Thyroid gland (tissue), 4 donors: ENCODE results near the gene ZG16B.

Experiments used
- POLR2A ChIP-seq, 2 donors: fragments of 450-650 bp; IDR thresholded peaks; one replicate each; pipeline ENCODE4 v1.6.1; 2017; ENCODE audit warnings: antibody characterized with exemption in 2 of 2, mild to moderate bottlenecking in 2 of 2, moderate library complexity in 1 of 2
- TF ChIP-seq, protein P1 (sequence below), 6 experiments: fragments of 200-600 bp in 3 of 6; fragments of 450-650 bp in 3 of 6; sonication (generic) in 3 of 6; IDR thresholded peaks; one replicate each; pipeline ENCODE4 v1.5.1; 2016 to 2019; ENCODE audit warnings: antibody characterized with exemption in 6 of 6, mild to moderate bottlenecking in 2 of 6, inconsistent platforms in 1 of 6, moderate library complexity in 1 of 6

DNA sequence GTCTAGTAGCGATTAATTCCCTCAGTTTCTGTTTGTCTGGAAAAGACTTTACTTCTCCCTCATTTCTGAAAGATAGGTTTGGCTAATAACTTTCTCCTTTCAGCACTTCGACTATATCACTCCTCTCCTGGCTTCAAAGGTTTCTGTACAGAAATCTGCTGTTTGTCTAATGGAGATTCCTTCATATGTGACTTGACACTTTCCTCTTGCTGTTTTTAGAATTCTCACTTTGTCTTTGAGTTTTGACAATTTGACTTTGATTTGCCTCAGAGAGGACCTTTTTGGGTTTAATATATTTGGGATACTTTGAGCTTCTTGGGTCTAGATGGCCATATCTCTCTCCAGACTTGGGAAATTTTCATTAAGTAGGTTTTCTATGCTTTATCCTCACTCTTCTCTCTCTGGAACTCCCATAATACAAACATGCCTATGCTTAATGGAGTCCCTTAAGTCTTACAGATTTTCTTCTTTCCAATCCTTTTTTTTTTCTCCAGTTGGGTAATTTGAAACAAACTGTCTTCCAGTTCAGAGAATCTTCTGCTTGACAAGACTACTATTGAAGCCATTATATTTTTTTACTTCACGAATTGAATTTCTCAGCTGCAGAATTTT, 20.8 kb upstream of the ZG16B start:
- TF ChIP-seq, protein P1, sequence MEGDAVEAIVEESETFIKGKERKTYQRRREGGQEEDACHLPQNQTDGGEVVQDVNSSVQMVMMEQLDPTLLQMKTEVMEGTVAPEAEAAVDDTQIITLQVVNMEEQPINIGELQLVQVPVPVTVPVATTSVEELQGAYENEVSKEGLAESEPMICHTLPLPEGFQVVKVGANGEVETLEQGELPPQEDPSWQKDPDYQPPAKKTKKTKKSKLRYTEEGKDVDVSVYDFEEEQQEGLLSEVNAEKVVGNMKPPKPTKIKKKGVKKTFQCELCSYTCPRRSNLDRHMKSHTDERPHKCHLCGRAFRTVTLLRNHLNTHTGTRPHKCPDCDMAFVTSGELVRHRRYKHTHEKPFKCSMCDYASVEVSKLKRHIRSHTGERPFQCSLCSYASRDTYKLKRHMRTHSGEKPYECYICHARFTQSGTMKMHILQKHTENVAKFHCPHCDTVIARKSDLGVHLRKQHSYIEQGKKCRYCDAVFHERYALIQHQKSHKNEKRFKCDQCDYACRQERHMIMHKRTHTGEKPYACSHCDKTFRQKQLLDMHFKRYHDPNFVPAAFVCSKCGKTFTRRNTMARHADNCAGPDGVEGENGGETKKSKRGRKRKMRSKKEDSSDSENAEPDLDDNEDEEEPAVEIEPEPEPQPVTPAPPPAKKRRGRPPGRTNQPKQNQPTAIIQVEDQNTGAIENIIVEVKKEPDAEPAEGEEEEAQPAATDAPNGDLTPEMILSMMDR (IDR thresholded peaks at IDR 0.05) = no peak
- no peak for TF ChIP-seq POLR2A (IDR thresholded peaks at IDR 0.05)
